Thyroid gland (tissue), 4 donors: ENCODE results near the gene C9orf43.

Experiments
- POLR2A ChIP-seq, 2 donors: fragments of 450-650 bp; IDR thresholded peaks; one replicate each; pipeline ENCODE4 v1.6.1; 2017; ENCODE audit warnings: antibody characterized with exemption in 2 of 2, mild to moderate bottlenecking in 2 of 2, moderate library complexity in 1 of 2
- TF ChIP-seq, protein P1 (sequence below), 6 experiments: fragments of 200-600 bp in 3 of 6; fragments of 450-650 bp in 3 of 6; sonication (generic) in 3 of 6; IDR thresholded peaks; one replicate each; pipeline ENCODE4 v1.5.1; 2016 to 2019; ENCODE audit warnings: antibody characterized with exemption in 6 of 6, mild to moderate bottlenecking in 2 of 6, inconsistent platforms in 1 of 6, moderate library complexity in 1 of 6

DNA sequence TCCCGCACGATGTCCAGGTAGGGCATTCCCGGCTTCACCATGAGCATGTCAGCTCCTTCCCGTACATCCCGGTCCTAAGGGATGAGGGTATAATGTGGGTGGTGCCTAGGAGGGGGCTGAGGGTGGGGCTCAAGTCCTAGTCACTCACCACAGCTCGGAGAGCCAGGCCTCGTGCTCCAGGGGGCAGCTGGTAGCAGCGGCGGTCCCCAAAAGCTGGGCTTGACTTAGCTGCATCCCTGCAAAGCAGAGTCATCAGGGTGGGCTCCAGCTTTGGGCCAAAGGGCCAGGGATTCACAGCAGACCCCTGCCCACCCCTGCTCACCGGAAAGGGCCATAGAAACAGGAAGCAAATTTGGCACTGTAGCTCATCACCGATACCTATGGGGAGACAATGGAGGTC lies 21.1 kb upstream of the C9orf43 start:
- TF ChIP-seq, protein P1, sequence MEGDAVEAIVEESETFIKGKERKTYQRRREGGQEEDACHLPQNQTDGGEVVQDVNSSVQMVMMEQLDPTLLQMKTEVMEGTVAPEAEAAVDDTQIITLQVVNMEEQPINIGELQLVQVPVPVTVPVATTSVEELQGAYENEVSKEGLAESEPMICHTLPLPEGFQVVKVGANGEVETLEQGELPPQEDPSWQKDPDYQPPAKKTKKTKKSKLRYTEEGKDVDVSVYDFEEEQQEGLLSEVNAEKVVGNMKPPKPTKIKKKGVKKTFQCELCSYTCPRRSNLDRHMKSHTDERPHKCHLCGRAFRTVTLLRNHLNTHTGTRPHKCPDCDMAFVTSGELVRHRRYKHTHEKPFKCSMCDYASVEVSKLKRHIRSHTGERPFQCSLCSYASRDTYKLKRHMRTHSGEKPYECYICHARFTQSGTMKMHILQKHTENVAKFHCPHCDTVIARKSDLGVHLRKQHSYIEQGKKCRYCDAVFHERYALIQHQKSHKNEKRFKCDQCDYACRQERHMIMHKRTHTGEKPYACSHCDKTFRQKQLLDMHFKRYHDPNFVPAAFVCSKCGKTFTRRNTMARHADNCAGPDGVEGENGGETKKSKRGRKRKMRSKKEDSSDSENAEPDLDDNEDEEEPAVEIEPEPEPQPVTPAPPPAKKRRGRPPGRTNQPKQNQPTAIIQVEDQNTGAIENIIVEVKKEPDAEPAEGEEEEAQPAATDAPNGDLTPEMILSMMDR (IDR thresholded peaks at IDR 0.05) = no peak
- TF ChIP-seq POLR2A (IDR thresholded peaks at IDR 0.05) = no peak
